Naive B cell (primary cell): ENCODE results near the gene SH2B2. TPM values are rescaled to one million over a fixed set of nuclear protein-coding genes. Genes with fewer than 3 reads are reported as not detected.

ENCODE experiments used
- ATAC-seq, 2 donors: fragments of 150-1000 bp; cut with Tn5 transposase; 2 replicates each; pipeline ENCODE4 v1.10.0; 2021; ENCODE audit warnings: low read depth in 2 of 2, mild to moderate bottlenecking in 2 of 2, moderate library complexity in 2 of 2
- DNase-seq: peaks from one replicate; pipeline ENCODE4 v3.0.0; 2022
- H3K27ac Mint-ChIP-seq, 6 donors: one replicate each; pipeline ENCODE4 v1.8.0; 2020 to 2022; ENCODE audit warnings: mild to moderate bottlenecking in 6 of 6, mixed read lengths in 6 of 6, moderate library complexity in 5 of 6, inconsistent platforms in 2 of 6
- H3K27me3 Mint-ChIP-seq, 3 donors: one replicate each; pipeline ENCODE4 v1.8.0; 2021 to 2022; ENCODE audit warnings: mixed read lengths in 3 of 3, mild to moderate bottlenecking in 1 of 3
- H3K36me3 Mint-ChIP-seq, 2 donors: one replicate each; pipeline ENCODE4 v1.8.0; 2020 to 2022; ENCODE audit warnings: mixed read lengths in 2 of 2, inconsistent platforms in 1 of 2, mild to moderate bottlenecking in 1 of 2
- H3K4me1 Mint-ChIP-seq, 3 donors: one replicate each; pipeline ENCODE4 v1.8.0; 2020 to 2022; ENCODE audit warnings: mixed read lengths in 3 of 3, inconsistent platforms in 1 of 3, mild to moderate bottlenecking in 1 of 3, moderate library complexity in 1 of 3
- H3K4me3 Mint-ChIP-seq, 8 donors: one replicate each; pipeline ENCODE4 v1.8.0; 2020 to 2022; ENCODE audit warnings: mild to moderate bottlenecking in 8 of 8, mixed read lengths in 8 of 8, moderate library complexity in 8 of 8, inconsistent platforms in 2 of 8
- H3K9me3 Mint-ChIP-seq, 7 donors: one replicate each; pipeline ENCODE4 v1.8.0; 2020 to 2022; ENCODE audit warnings: mixed read lengths in 7 of 7, mild to moderate bottlenecking in 5 of 7, inconsistent platforms in 2 of 7, moderate library complexity in 1 of 7
- polyA plus RNA-seq, 6 donors: library from polyadenylated mRNA; unstranded; fragments of 300-500 nt; fragmentation: Illumina TruSeq; gene quantifications; one replicate each; pipeline ENCODE4 v1.2.3, GENCODE V29; 2021; ENCODE audit warnings: low read depth in 6 of 6

The SH2B2 gene
- polyA plus RNA-seq, 6 donors from 2014 or later: 15.4 to 78.4 (median 27.2) TPM

- H3K4me3 Mint-ChIP-seq: no peak overlapping the region
- H3K36me3 Mint-ChIP-seq: peaks cover 1 to 2% of the 10 kb centered on the region in 2 donors
- DNase-seq (no peak), ATAC-seq (no peak)
- no peaks in the 10 kb centered on the region for H3K9me3 Mint-ChIP-seq
- peaks cover 0 to 5% (median 0%) of the 10 kb centered on the region in 3 donors for H3K4me1 Mint-ChIP-seq
- H3K27ac Mint-ChIP-seq: no peak overlapping the region
- no peaks in the 10 kb centered on the region for H3K27me3 Mint-ChIP-seq
Measured at GRCh38 chr7:102255501-102255900, 31.2 kb upstream of the SH2B2 start.

GRCh38 chr7:102255916-102256315, 30.8 kb upstream of the SH2B2 start:
- no peak for ATAC-seq
- Mint-ChIP-seq H3K36me3 (no peaks in the 10 kb centered on the region), H3K4me3 (no peak overlapping the region), H3K9me3 (no peaks in the 10 kb centered on the region), H3K27me3 (no peaks in the 10 kb centered on the region), H3K27ac (no peak overlapping the region), H3K4me1 (peaks cover 0 to 5% (median 0%) of the 10 kb centered on the region in 3 donors)
- no peak for DNase-seq

GRCh38 chr7:102258073-102258748, 28.5 kb upstream of the SH2B2 start:
- Mint-ChIP-seq H3K9me3 (no peaks in the 10 kb centered on the region), H3K36me3 (no peaks in the 10 kb centered on the region), H3K27ac (peak overlapping the region in 1 of 6 donors; percentile 66), H3K27me3 (no peaks in the 10 kb centered on the region), H3K4me1 (peaks cover 0 to 5% (median 0%) of the 10 kb centered on the region in 3 donors), H3K4me3 (peak overlapping the region in 1 of 8 donors; percentile 41)
- DNase-seq: no peak
- ATAC-seq: no peak

DNA sequence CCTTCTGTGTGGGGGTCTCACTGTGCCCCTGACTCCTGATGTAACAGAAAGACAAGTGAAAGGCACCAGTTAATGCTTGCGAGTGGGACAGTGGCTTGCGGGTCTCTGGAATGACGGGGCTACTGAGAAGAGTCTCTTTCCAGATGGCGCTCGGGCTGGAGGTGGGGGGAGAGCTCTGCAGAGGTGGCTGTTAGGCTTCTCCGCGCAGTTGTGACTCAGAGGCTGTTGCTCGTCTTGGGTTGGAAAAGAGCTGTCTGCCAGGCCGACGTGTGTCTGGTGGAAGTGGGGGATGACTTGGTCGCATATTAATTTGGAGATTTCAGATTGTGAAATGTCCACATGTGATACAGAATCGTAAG, 27.9 kb upstream of the SH2B2 start:
- H3K9me3 Mint-ChIP-seq: no peaks in the 10 kb centered on the region
- H3K27ac Mint-ChIP-seq: peak overlapping the region in 1 of 6 donors; percentile 66
- H3K36me3 Mint-ChIP-seq: no peaks in the 10 kb centered on the region
- H3K4me1 Mint-ChIP-seq: peaks cover 0 to 5% (median 0%) of the 10 kb centered on the region in 3 donors
- no peak for ATAC-seq
- DNase-seq: no peak
- no peaks in the 10 kb centered on the region for H3K27me3 Mint-ChIP-seq
- no peak overlapping the region for H3K4me3 Mint-ChIP-seq

- Mint-ChIP-seq H3K27ac (peak overlapping the region in 1 of 6 donors; percentile 13), H3K4me1 (peaks cover 0 to 6% (median 0%) of the 10 kb centered on the region in 3 donors), H3K27me3 (no peaks in the 10 kb centered on the region), H3K9me3 (no peaks in the 10 kb centered on the region), H3K4me3 (no peak overlapping the region), H3K36me3 (no peaks in the 10 kb centered on the region)
- DNase-seq: no peak
- ATAC-seq: no peak
Measured at GRCh38 chr7:102260856-102261255, 25.8 kb upstream of the SH2B2 start.

- no peaks in the 10 kb centered on the region for H3K27me3 Mint-ChIP-seq
- no peaks in the 10 kb centered on the region for H3K36me3 Mint-ChIP-seq
- no peak overlapping the region for H3K4me3 Mint-ChIP-seq
- no peak for ATAC-seq
- H3K27ac Mint-ChIP-seq: peak overlapping the region in 1 of 6 donors; percentile 86
- H3K4me1 Mint-ChIP-seq: peaks cover 0 to 6% (median 5%) of the 10 kb centered on the region in 3 donors
- H3K9me3 Mint-ChIP-seq: no peaks in the 10 kb centered on the region
- no peak for DNase-seq
Measured at GRCh38 chr7:102261451-102261850, 25.2 kb upstream of the SH2B2 start.

DNA sequence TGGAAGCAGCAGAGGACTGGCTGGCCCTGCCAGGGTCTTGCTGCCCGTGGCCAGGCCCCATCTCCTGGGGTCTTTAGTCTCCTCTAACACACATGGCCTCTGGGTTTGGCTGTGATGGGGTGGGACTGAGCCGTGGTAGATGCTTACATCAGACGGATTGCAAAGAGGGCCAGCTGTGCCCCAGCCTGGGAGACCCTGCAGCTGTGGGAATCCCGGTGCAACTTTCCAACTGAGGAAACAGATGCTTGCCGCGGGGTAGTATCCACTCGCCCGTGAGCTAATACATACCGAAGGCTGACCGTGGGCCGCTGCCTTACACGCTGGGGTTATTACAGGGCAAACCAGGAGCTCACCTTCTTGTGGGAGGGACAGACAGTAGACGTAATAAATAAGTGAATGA, 24.1 kb upstream of the SH2B2 start:
- H3K27ac Mint-ChIP-seq: peak overlapping the region in 1 of 6 donors; percentile 20
- no peaks in the 10 kb centered on the region for H3K27me3 Mint-ChIP-seq
- peaks cover 0 to 8% (median 6%) of the 10 kb centered on the region in 3 donors for H3K4me1 Mint-ChIP-seq
- no peak overlapping the region for H3K4me3 Mint-ChIP-seq
- H3K36me3 Mint-ChIP-seq: no peaks in the 10 kb centered on the region
- ATAC-seq: no peak
- DNase-seq: no peak
- H3K9me3 Mint-ChIP-seq: no peaks in the 10 kb centered on the region

DNA sequence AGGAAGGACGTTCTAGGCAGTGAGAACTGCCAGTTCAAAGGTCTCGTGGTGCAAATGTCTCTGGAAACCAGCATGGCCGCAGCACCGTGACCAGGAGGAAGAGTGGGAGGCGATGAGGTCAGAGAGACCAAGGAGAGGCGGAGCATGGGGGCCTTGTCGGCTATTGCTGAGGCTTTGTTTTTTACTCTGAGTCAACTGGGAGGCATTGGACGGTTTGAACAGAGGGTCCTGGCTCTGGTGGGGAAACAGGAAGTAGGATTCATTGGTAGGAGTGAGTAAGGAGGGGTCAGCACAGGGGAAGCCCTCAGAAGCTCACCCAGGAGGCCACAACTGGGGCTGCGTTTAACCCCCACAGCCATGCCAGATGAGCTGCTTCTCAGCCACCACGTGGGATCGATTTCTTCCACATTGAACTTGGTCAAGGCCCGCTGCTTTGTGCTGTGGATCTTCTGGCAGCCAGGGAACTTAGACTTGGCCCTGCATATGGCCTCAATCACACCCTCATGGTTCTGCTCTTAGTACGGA, 22.2 kb upstream of the SH2B2 start:
- no peak overlapping the region for H3K4me3 Mint-ChIP-seq
- ATAC-seq (no peak), DNase-seq (no peak)
- H3K9me3 Mint-ChIP-seq: no peaks in the 10 kb centered on the region
- H3K4me1 Mint-ChIP-seq: peaks cover 4 to 8% (median 6%) of the 10 kb centered on the region in 3 donors
- peak overlapping the region in 2 of 6 donors; percentile 53 to 65 for H3K27ac Mint-ChIP-seq
- H3K36me3 Mint-ChIP-seq: no peaks in the 10 kb centered on the region
- no peaks in the 10 kb centered on the region for H3K27me3 Mint-ChIP-seq

GRCh38 chr7:102266541-102266940, 20.1 kb upstream of the SH2B2 start:
- DNase-seq (no peak), ATAC-seq (no peak)
- Mint-ChIP-seq H3K27ac (peak overlapping the region in 1 of 6 donors; percentile 65), H3K4me3 (no peak overlapping the region), H3K4me1 (peaks cover 4 to 8% (median 6%) of the 10 kb centered on the region in 3 donors), H3K27me3 (no peaks in the 10 kb centered on the region), H3K9me3 (no peaks in the 10 kb centered on the region), H3K36me3 (no peaks in the 10 kb centered on the region)

DNA sequence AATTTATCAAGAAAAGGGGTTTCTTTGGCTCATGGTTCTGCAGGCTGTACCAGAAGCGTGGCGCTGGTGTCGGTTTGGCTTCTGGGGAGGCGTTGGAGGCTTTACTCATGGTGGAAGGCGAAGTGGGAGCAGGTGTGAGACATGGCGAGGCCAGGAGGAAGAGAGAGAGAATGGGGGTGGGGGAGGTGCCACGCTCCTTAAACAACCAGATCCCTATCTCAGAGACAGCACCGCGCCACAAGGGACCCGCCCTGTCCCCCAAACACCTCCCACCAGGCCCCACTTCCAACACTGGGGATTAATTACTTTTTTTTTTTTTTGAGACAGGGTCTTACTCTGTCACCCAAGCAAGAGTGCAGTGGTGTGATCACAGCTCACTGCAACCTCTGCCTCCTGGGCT, 18.0 kb upstream of the SH2B2 start:
- ATAC-seq (no peak), DNase-seq (no peak)
- Mint-ChIP-seq H3K9me3 (no peaks in the 10 kb centered on the region), H3K27ac (no peak overlapping the region), H3K4me1 (peaks cover 7 to 11% (median 11%) of the 10 kb centered on the region in 3 donors), H3K27me3 (no peaks in the 10 kb centered on the region), H3K4me3 (no peak overlapping the region), H3K36me3 (no peaks in the 10 kb centered on the region)

DNA sequence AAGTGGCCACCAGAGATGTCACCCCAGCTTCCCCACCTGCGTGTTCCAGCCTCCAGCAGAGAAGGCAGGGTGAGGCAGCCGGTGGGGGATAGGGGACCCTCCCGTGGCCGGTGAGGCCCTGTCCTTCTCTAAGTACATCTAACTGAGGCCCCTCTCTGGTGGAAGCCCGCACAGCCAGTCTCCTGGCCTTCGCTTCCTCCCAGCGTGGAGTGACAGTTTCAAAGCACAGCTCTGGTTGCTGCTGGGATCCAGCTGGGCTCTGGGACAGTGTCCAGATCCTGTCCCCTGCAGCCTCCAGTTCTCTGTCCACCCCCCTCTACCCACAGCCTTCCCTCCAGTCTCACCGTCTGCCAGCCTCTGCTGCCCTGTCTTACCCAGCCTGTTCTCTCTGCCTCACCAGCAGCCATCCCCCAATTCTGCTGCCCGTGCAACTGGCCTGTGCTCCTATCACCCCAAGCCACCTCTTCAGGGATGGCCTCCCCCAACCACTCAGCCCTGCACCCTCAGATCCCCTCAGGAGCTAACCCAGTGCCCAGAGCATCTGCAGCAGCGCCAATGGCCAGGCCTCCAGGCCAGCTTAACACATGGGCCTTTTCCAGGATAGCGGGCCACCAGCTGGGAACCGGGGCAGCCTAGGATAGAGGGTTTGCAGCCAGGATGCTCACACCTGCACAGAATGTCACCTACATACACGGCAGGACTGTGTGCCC, 16.3 kb upstream of the SH2B2 start:
- Mint-ChIP-seq H3K4me1 (peaks cover 5 to 11% (median 7%) of the 10 kb centered on the region in 3 donors), H3K9me3 (no peaks in the 10 kb centered on the region), H3K27me3 (no peaks in the 10 kb centered on the region), H3K27ac (peak overlapping the region in 1 of 6 donors; percentile 84), H3K36me3 (no peaks in the 10 kb centered on the region), H3K4me3 (no peak overlapping the region)
- ATAC-seq (no peak), DNase-seq (no peak)

GRCh38 chr7:102271158-102271798, 15.4 kb upstream of the SH2B2 start:
- Mint-ChIP-seq H3K4me3 (no peak overlapping the region), H3K27ac (peak overlapping the region in 1 of 6 donors; percentile 59), H3K27me3 (no peaks in the 10 kb centered on the region), H3K36me3 (no peaks in the 10 kb centered on the region), H3K9me3 (no peaks in the 10 kb centered on the region), H3K4me1 (peaks cover 5 to 8% (median 7%) of the 10 kb centered on the region in 3 donors)
- ATAC-seq: no peak
- DNase-seq: no peak

- Mint-ChIP-seq H3K27ac (no peak overlapping the region), H3K4me3 (no peak overlapping the region), H3K4me1 (peaks cover 3 to 7% (median 5%) of the 10 kb centered on the region in 3 donors), H3K9me3 (no peaks in the 10 kb centered on the region), H3K36me3 (no peaks in the 10 kb centered on the region), H3K27me3 (no peaks in the 10 kb centered on the region)
- ATAC-seq: peak; percentile 77 to 80
- DNase-seq: peak; percentile 66
Measured at GRCh38 chr7:102272075-102272916, 14.4 kb upstream of the SH2B2 start.
